ENCODE measurements around the gene PLSCR5. TPM values are rescaled to one million over a fixed set of nuclear protein-coding genes. Genes with fewer than 3 reads are reported as not detected.

PLSCR5 gene
- total and polyA plus RNA-seq, 2 donors (not counting 1 experiment from before 2014, with no cell fraction given) = not detected

GRCh38 chr3:146554151-146554760 is 50.9 kb downstream of the PLSCR5 start:
- DNase-seq (ENCODE audit: low read depth in 2 of 2) = peak in 1 of 2 donors; percentile 60
- TF ChIP-seq EZH2 (IDR thresholded peaks at IDR 0.05; ENCODE audit: low read length, missing control alignments) (no peak), CTCF (conservative IDR thresholded peaks at IDR 0.05 in 1 of 2, IDR thresholded peaks at IDR 0.05 in 1 of 2; ENCODE audit: low read depth in 1 of 2, low read length in 2 of 2) (no peak)

GRCh38 chr3:146550743-146551510 is 54.2 kb downstream of the PLSCR5 start:
- Histone ChIP-seq H3K9me3 (ENCODE audit: control insufficient read depth, insufficient read depth, low read depth, low read length) (no peaks in the 10 kb centered on the region), H3K4me3 (replicated peaks in 1 of 4; ENCODE audit: control extremely low read depth in 1 of 4, insufficient read depth in 1 of 4, low read depth in 3 of 4, low read length in 4 of 4) (no peak overlapping the region), H3K36me3 (ENCODE audit: control insufficient read depth, insufficient read depth, low read length) (no peaks in the 10 kb centered on the region), H3K27ac (ENCODE audit: insufficient read depth, low read length) (peak overlapping the region; percentile 23), H2AFZ (ENCODE audit: low read length) (no peak overlapping the region), H3K79me2 (ENCODE audit: control insufficient read depth, insufficient read depth, low read length) (no peaks in the 10 kb centered on the region), H3K4me2 (ENCODE audit: extremely low read depth, insufficient read depth, low read length) (peak overlapping the region; percentile 35), H3K4me1 (ENCODE audit: control insufficient read depth, extremely low read depth, insufficient read depth, low read length) (peaks cover 11% of the 10 kb centered on the region), H4K20me1 (ENCODE audit: control insufficient read depth, extremely low read depth, insufficient read depth, low read length) (no peaks in the 10 kb centered on the region), H3K27me3 (ENCODE audit: control insufficient read depth, insufficient read depth, low read length) (no peaks in the 10 kb centered on the region), H3K9ac (ENCODE audit: insufficient read depth, low read length) (no peak overlapping the region)
- peak; percentile 90 to 96 for DNase-seq (ENCODE audit: low read depth in 2 of 2)
- no peak for TF ChIP-seq EZH2 (IDR thresholded peaks at IDR 0.05; ENCODE audit: low read length, missing control alignments)
- no peak for TF ChIP-seq CTCF (conservative IDR thresholded peaks at IDR 0.05 in 1 of 2, IDR thresholded peaks at IDR 0.05 in 1 of 2; ENCODE audit: low read depth in 1 of 2, low read length in 2 of 2)

More at GRCh38 chr3:146554151-146554760, 50.9 kb downstream of the PLSCR5 start:
- H4K20me1 ChIP-seq (ENCODE audit: control insufficient read depth, extremely low read depth, insufficient read depth, low read length) = no peaks in the 10 kb centered on the region
- H3K4me1 ChIP-seq (ENCODE audit: control insufficient read depth, extremely low read depth, insufficient read depth, low read length) = peaks cover 11% of the 10 kb centered on the region
- no peak overlapping the region for H3K4me2 ChIP-seq (ENCODE audit: extremely low read depth, insufficient read depth, low read length)
- H3K9ac ChIP-seq (ENCODE audit: insufficient read depth, low read length) = no peak overlapping the region
- no peak overlapping the region for H3K4me3 ChIP-seq (replicated peaks in 1 of 4; ENCODE audit: control extremely low read depth in 1 of 4, insufficient read depth in 1 of 4, low read depth in 3 of 4, low read length in 4 of 4)
- no peak overlapping the region for H3K27ac ChIP-seq (ENCODE audit: insufficient read depth, low read length)
- H3K9me3 ChIP-seq (ENCODE audit: control insufficient read depth, insufficient read depth, low read depth, low read length) = no peaks in the 10 kb centered on the region
- H2AFZ ChIP-seq (ENCODE audit: low read length) = no peak overlapping the region
- H3K27me3 ChIP-seq (ENCODE audit: control insufficient read depth, insufficient read depth, low read length) = no peaks in the 10 kb centered on the region
- H3K79me2 ChIP-seq (ENCODE audit: control insufficient read depth, insufficient read depth, low read length) = no peaks in the 10 kb centered on the region
- no peaks in the 10 kb centered on the region for H3K36me3 ChIP-seq (ENCODE audit: control insufficient read depth, insufficient read depth, low read length)

GRCh38 chr3:146550070-146550615 is 55.0 kb downstream of the PLSCR5 start:
- peak in 1 of 2 donors; percentile 48 for DNase-seq (ENCODE audit: low read depth in 2 of 2)
- Histone ChIP-seq H3K4me2 (ENCODE audit: extremely low read depth, insufficient read depth, low read length) (peak overlapping the region; percentile 58), H2AFZ (ENCODE audit: low read length) (peak overlapping the region; percentile 67), H3K4me1 (ENCODE audit: control insufficient read depth, extremely low read depth, insufficient read depth, low read length) (peaks cover 11% of the 10 kb centered on the region), H3K27ac (ENCODE audit: insufficient read depth, low read length) (no peak overlapping the region), H3K9ac (ENCODE audit: insufficient read depth, low read length) (no peak overlapping the region), H4K20me1 (ENCODE audit: control insufficient read depth, extremely low read depth, insufficient read depth, low read length) (no peaks in the 10 kb centered on the region), H3K27me3 (ENCODE audit: control insufficient read depth, insufficient read depth, low read length) (no peaks in the 10 kb centered on the region), H3K79me2 (ENCODE audit: control insufficient read depth, insufficient read depth, low read length) (no peaks in the 10 kb centered on the region), H3K36me3 (ENCODE audit: control insufficient read depth, insufficient read depth, low read length) (no peaks in the 10 kb centered on the region), H3K9me3 (ENCODE audit: control insufficient read depth, insufficient read depth, low read depth, low read length) (no peaks in the 10 kb centered on the region), H3K4me3 (replicated peaks in 1 of 4; ENCODE audit: control extremely low read depth in 1 of 4, insufficient read depth in 1 of 4, low read depth in 3 of 4, low read length in 4 of 4) (peak overlapping the region in 1 of 4 experiments; percentile 3)
- TF ChIP-seq EZH2 (IDR thresholded peaks at IDR 0.05; ENCODE audit: low read length, missing control alignments) (no peak), CTCF (conservative IDR thresholded peaks at IDR 0.05 in 1 of 2, IDR thresholded peaks at IDR 0.05 in 1 of 2; ENCODE audit: low read depth in 1 of 2, low read length in 2 of 2) (no peak)

Data from fibroblast of lung (primary cell).